GM12878 (cell line): ENCODE measurements around the gene WDR26. TPM values are rescaled to one million over a fixed set of nuclear protein-coding genes. Genes with fewer than 3 reads are reported as not detected.

ENCODE experiments used
- ATAC-seq: fragments of 200-7000 bp; cut with Tn5 transposase; 3 replicates; pipeline ENCODE4 v1.9.1; 2020; ENCODE audit warnings: mild to moderate bottlenecking, moderate library complexity
- BruUV-seq: library from RNA; stranded (reverse); fragments of 400-500 nt; replicated peaks from 2 replicates; lab custom pipeline; 2021; lab: Mats Ljungman, UMichigan
- CTCF ChIA-PET: fragments of 300-600 bp; sonication (Branson Sonifier 250); formaldehyde crosslinking; extraction: SDS; loops from one replicate; lab custom pipeline; 2021; ENCODE audit warnings: inconsistent platforms; lab: Yijun Ruan, JAX
- POLR2A ChIA-PET: fragments of 350-600 bp; formaldehyde crosslinking; extraction: SDS; loops from one replicate; lab custom pipeline; 2021; ENCODE audit warnings: inconsistent platforms; lab: Charles Lee
- RAD21 ChIA-PET: fragments of 300-600 bp; sonication (Branson Sonifier 250); formaldehyde crosslinking; loops from one replicate; lab custom pipeline; 2023; ENCODE audit warnings: antibody characterized with exemption; ENCODE audit not compliant: unreplicated experiment; lab: Charles Lee
- SMC1A ChIA-PET: fragments of 300-600 bp; sonication (Branson Sonifier 250); formaldehyde crosslinking; loops from one replicate; lab custom pipeline; 2023; ENCODE audit not compliant: unreplicated experiment, uncharacterized antibody; lab: Charles Lee
- DNase-seq: peaks from one replicate; pipeline ENCODE4 v3.0.0-alpha.2; 2011; ENCODE audit warnings: low read depth, low spot score
- FAIRE-seq: peaks from 3 replicates; lab custom pipeline; 2011; peaks lifted over from hg19 to GRCh38; lab: Jason Lieb, UNC
- H2AFZ ChIP-seq: 2 replicates; pipeline ENCODE4 v1.6.0; 2011; ENCODE audit warnings: low read depth, low read length, control low read depth; ENCODE audit not compliant: control insufficient read depth
- H3K27ac ChIP-seq: 2 replicates; pipeline ENCODE4 v1.5.1; 2011; ENCODE audit warnings: control low read depth; ENCODE audit not compliant: control insufficient read depth, insufficient read depth
- H3K27me3 ChIP-seq, 2 experiments: replicated peaks in 1 of 2; 2 replicates each; pipeline versions ENCODE4 v1.6.0 to v1.6.1; 2011; ENCODE audit warnings: low read length in 1 of 2; ENCODE audit not compliant: control insufficient read depth in 2 of 2, insufficient read depth in 2 of 2
- H3K36me3 ChIP-seq, 2 experiments: 2 replicates each; pipeline ENCODE4 v1.5.1; 2011; ENCODE audit warnings: low read length in 1 of 2; ENCODE audit not compliant: control insufficient read depth in 2 of 2, insufficient read depth in 2 of 2
- H3K4me1 ChIP-seq: 2 replicates; pipeline ENCODE4 v1.6.1; 2011; ENCODE audit warnings: mild to moderate bottlenecking, low read length, moderate library complexity, mixed read lengths; ENCODE audit not compliant: control insufficient read depth, insufficient read depth
- H3K4me2 ChIP-seq: 2 replicates; pipeline ENCODE4 v1.6.0; 2011; ENCODE audit warnings: control low read depth; ENCODE audit not compliant: control insufficient read depth, insufficient read depth
- H3K4me3 ChIP-seq: fragments of 200-600 bp; sonication (generic); 2 replicates; pipeline ENCODE4 v1.5.1; 2016
- H3K79me2 ChIP-seq: 2 replicates; pipeline ENCODE4 v1.6.0; 2011; ENCODE audit warnings: low read length; ENCODE audit not compliant: control insufficient read depth, insufficient read depth
- H3K9ac ChIP-seq: 2 replicates; pipeline ENCODE4 v1.8.0; 2011; ENCODE audit warnings: low read length, control low read depth, mixed read lengths; ENCODE audit not compliant: control insufficient read depth, insufficient read depth
- H3K9me3 ChIP-seq: replicated peaks from 3 replicates; pipeline ENCODE4 v1.5.1; 2011; ENCODE audit warnings: mild to moderate bottlenecking, low read length; ENCODE audit not compliant: control insufficient read depth, insufficient read depth
- H4K20me1 ChIP-seq: 2 replicates; pipeline ENCODE4 v1.6.0; 2011; ENCODE audit not compliant: control insufficient read depth, insufficient read depth
- BCL11A ChIP-seq: IDR thresholded peaks from 2 replicates; pipeline ENCODE4 v1.6.1; 2011; ENCODE audit warnings: low read depth, low read length
- CREB1 ChIP-seq: IDR thresholded peaks from 2 replicates; pipeline ENCODE4 v1.6.1; 2012; ENCODE audit warnings: low read depth, mild to moderate bottlenecking, inconsistent platforms
- DPF2 ChIP-seq: fragments of 450-650 bp; IDR thresholded peaks from 2 replicates; pipeline ENCODE4 v1.6.1; 2017; ENCODE audit warnings: mild to moderate bottlenecking
- E2F4 ChIP-seq: IDR thresholded peaks from 2 replicates; pipeline ENCODE4 v1.6.1; 2012; ENCODE audit warnings: low read depth, low read length, improper control_type of control experiment
- MEF2B ChIP-seq: fragments of 450-650 bp; IDR thresholded peaks from 2 replicates; pipeline ENCODE4 v1.6.1; 2018; ENCODE audit warnings: mild to moderate bottlenecking, moderate library complexity; ENCODE audit not compliant: partially characterized antibody, poor library complexity, severe bottlenecking
- MTA2 ChIP-seq: fragments of 450-650 bp; IDR thresholded peaks from 2 replicates; pipeline ENCODE4 v1.6.1; 2016; ENCODE audit warnings: low read depth, mild to moderate bottlenecking, moderate library complexity
- RB1 ChIP-seq: fragments of 450-650 bp; formaldehyde crosslinking; IDR thresholded peaks from 2 replicates; pipeline ENCODE4 v1.6.1; 2017; ENCODE audit warnings: mild to moderate bottlenecking, borderline replicate concordance
- SMARCA5 ChIP-seq: fragments of 450-650 bp; IDR thresholded peaks from 2 replicates; pipeline ENCODE4 v1.6.1; 2017; ENCODE audit warnings: mild to moderate bottlenecking
- YY1 ChIP-seq: IDR thresholded peaks from 2 replicates; pipeline ENCODE4 v1.6.1; 2011; ENCODE audit warnings: low read depth, mild to moderate bottlenecking, low read length
- ZBED1 ChIP-seq: IDR thresholded peaks from 2 replicates; pipeline ENCODE4 v1.6.1; 2016; ENCODE audit warnings: borderline replicate concordance
- ZSCAN29 ChIP-seq: fragments of 450-650 bp; IDR thresholded peaks from 2 replicates; pipeline ENCODE4 v1.6.1; 2017; ENCODE audit warnings: mild to moderate bottlenecking, moderate library complexity
- WGBS: methylation state at CpG from one replicate; pipeline ENCODE4 v1.1.6; 2016; ENCODE audit warnings: low lambda C conversion rate; ENCODE audit not compliant: insufficient replicate concordance, insufficient coverage; ENCODE audit errors: missing lambda C conversion rate; 5-methylcytosine and 5-hydroxymethylcytosine counted together
- in situ Hi-C: fragments of 300-500 bp; cut with MboI; formaldehyde crosslinking; loops from 9 replicates; pipeline ENCODE4 v1.14.3; 2018; ENCODE audit warnings: mixed read lengths
- intact Hi-C: fragments of 100-400 bp; cut with micrococcal nuclease; formaldehyde crosslinking; loops from one replicate; pipeline ENCODE4 v1.14.2; 2022; ENCODE audit not compliant: unreplicated experiment
- polyA plus RNA-seq, 11 experiments: library from polyadenylated mRNA; depleted of rRNA in 4 of 11; unstranded in 6 of 11; stranded (reverse) in 5 of 11; fragments of >200 nt; fragmentation: Nextera tagmentation in 4 of 11; fragmentation: Illumina TruSeq in 1 of 11; extraction: Ambion mirVana in 4 of 11; extraction: Trizol in 1 of 11; gene quantifications; 1 replicate in 1 of 11; 2 replicates in 10 of 11; pipeline versions ENCODE4 v1.2.1 to v1.2.3, GENCODE V29; 2011 to 2016; ENCODE audit warnings: inconsistent platforms in 2 of 11, missing spikeins in 2 of 11, low read depth in 1 of 11
- total RNA-seq, 4 experiments: library from RNA; depleted of rRNA in 3 of 4; stranded (reverse); fragments of >200 nt in 3 of 4; fragmentation: Illumina TruSeq in 1 of 4; extraction: Trizol in 1 of 4; gene quantifications; 2 replicates each; pipeline versions ENCODE4 v1.2.1 to v1.2.3, GENCODE V29; 2013 to 2021
- TF ChIP-seq, protein P1 (sequence below): IDR thresholded peaks from 2 replicates; pipeline ENCODE4 v1.6.1; 2012; ENCODE audit warnings: low read depth, low read length, improper control_type of control experiment
- TF ChIP-seq, protein P2 (sequence below), 3 experiments: IDR thresholded peaks in 2 of 3; conservative IDR thresholded peaks in 1 of 3; 2 replicates each; pipeline ENCODE4 v1.5.1; 2011; ENCODE audit warnings: low read depth in 3 of 3, low read length in 3 of 3, mild to moderate bottlenecking in 3 of 3, control low read depth in 2 of 3, moderate library complexity in 2 of 3, inconsistent platforms in 1 of 3, mixed read lengths in 1 of 3; ENCODE audit not compliant: control insufficient read depth in 2 of 3, insufficient read depth in 1 of 3; ENCODE audit errors: extremely low read depth in 1 of 3

WDR26 gene
- total and polyA plus RNA-seq, 10 of the 15 experiments (the other 5 are each of a cell fraction or from before 2014, with no cell fraction given) = 6.6 to 47.0 (median 24.4) TPM

DNA sequence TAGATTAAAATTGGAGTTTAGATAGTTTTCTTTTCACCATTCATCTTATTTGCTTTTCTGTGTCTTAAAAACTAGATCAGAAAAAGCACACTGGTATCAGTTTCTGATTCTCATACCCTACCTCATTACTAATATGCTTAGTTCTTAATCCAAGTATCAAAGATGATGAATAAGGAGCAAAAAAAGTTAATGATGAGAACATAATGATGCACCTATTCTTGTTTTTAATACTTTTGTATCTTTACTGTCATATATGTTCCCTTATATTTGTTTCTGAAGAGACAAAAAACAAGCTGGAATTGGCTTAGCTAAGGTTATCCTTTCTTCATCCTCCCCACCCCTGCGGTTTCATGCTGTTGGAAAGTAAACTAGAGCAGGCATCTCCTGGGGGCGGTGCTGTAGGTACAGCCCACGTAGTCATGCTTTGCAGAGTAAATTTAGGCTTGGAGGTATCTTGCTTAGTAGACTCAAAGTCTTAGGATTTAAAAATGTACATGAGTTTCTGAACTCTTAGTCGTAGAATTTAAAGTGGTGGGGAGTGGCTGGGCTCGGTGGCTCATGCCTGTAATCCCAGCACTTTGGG, 61.5 kb downstream of the WDR26 start:
- WGBS = 84% methylated on average over 5 of the region's 5 CpGs
- CTCF ChIA-PET = interaction anchor here (0.5 kb wide), 1 partner anchor 100 kb away, joined by 3 read pairs; no protein-coding TSS in a partner anchor
- H3K36me3 ChIP-seq = peaks cover 4 to 35% of the 10 kb centered on the region in 2 experiments
- no peak overlapping the region for H3K4me2 ChIP-seq
- H3K9ac ChIP-seq = no peak overlapping the region
- no peaks in the 10 kb centered on the region for H3K9me3 ChIP-seq
- intact Hi-C loops = no loop called here
- in situ Hi-C loops = no loop called here
- H3K79me2 ChIP-seq = no peaks in the 10 kb centered on the region; the same call in 1 of the 2 replicates
- RAD21 ChIA-PET = no interaction called here
- SMC1A ChIA-PET = interaction anchor here (0.7 kb wide), 1 partner anchor 16 kb away, joined by 3 read pairs; no protein-coding TSS in a partner anchor
- H3K4me3 ChIP-seq = no peak overlapping the region
- no peaks in the 10 kb centered on the region for H3K27me3 ChIP-seq
- no peak for DNase-seq
- H3K4me1 ChIP-seq = peaks cover 39% of the 10 kb centered on the region
- no peaks in the 10 kb centered on the region for H4K20me1 ChIP-seq
- POLR2A ChIA-PET = no interaction called here
- TF ChIP-seq ZSCAN29 (no peak), MEF2B (no peak), MTA2 (no peak), ZBED1 (no peak), CREB1 (no peak), E2F4 (no peak), SMARCA5 (no peak), RB1 (no peak), BCL11A (no peak), YY1 (no peak), DPF2 (no peak)
- TF ChIP-seq, protein P1, sequence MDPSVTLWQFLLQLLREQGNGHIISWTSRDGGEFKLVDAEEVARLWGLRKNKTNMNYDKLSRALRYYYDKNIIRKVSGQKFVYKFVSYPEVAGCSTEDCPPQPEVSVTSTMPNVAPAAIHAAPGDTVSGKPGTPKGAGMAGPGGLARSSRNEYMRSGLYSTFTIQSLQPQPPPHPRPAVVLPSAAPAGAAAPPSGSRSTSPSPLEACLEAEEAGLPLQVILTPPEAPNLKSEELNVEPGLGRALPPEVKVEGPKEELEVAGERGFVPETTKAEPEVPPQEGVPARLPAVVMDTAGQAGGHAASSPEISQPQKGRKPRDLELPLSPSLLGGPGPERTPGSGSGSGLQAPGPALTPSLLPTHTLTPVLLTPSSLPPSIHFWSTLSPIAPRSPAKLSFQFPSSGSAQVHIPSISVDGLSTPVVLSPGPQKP = no peak
- TF ChIP-seq, protein P2, sequence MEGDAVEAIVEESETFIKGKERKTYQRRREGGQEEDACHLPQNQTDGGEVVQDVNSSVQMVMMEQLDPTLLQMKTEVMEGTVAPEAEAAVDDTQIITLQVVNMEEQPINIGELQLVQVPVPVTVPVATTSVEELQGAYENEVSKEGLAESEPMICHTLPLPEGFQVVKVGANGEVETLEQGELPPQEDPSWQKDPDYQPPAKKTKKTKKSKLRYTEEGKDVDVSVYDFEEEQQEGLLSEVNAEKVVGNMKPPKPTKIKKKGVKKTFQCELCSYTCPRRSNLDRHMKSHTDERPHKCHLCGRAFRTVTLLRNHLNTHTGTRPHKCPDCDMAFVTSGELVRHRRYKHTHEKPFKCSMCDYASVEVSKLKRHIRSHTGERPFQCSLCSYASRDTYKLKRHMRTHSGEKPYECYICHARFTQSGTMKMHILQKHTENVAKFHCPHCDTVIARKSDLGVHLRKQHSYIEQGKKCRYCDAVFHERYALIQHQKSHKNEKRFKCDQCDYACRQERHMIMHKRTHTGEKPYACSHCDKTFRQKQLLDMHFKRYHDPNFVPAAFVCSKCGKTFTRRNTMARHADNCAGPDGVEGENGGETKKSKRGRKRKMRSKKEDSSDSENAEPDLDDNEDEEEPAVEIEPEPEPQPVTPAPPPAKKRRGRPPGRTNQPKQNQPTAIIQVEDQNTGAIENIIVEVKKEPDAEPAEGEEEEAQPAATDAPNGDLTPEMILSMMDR (IDR thresholded peaks at IDR 0.05 in 2 of 3, conservative IDR thresholded peaks at IDR 0.05 in 1 of 3; ENCODE audit: control insufficient read depth in 2 of 3, extremely low read depth in 1 of 3, insufficient read depth in 1 of 3, low read depth in 3 of 3, low read length in 3 of 3) = no peak
- H3K27ac ChIP-seq = peak overlapping the region; percentile 16; the same call in 1 of the 2 replicates
- no peak overlapping the region for H2AFZ ChIP-seq
- ATAC-seq = no peak
- no peak for FAIRE-seq
- no TSS peak for BruUV-seq
